Measurements from ENCODE around the gene NR1I2. TPM values are rescaled to one million over a fixed set of nuclear protein-coding genes. Genes with fewer than 3 reads are reported as not detected.

The NR1I2 gene
- total RNA-seq, 1 experiment from 2014 or later: not detected

- Mint-ChIP-seq H3K4me1 (ENCODE audit: low read depth, unreplicated experiment) (peaks cover 6% of the 10 kb centered on the region), H3K27ac (ENCODE audit: unreplicated experiment) (no peak overlapping the region), H3K27me3 (ENCODE audit: insufficient read depth, unreplicated experiment) (no peaks in the 10 kb centered on the region), H3K4me3 (ENCODE audit: unreplicated experiment) (no peak overlapping the region), H3K9me3 (ENCODE audit: unreplicated experiment) (no peaks in the 10 kb centered on the region), H3K36me3 (ENCODE audit: insufficient read depth, unreplicated experiment) (no peaks in the 10 kb centered on the region)
- no peaks in the 10 kb centered on the region for H3K9me3 ChIP-seq
- TF ChIP-seq, protein P1, sequence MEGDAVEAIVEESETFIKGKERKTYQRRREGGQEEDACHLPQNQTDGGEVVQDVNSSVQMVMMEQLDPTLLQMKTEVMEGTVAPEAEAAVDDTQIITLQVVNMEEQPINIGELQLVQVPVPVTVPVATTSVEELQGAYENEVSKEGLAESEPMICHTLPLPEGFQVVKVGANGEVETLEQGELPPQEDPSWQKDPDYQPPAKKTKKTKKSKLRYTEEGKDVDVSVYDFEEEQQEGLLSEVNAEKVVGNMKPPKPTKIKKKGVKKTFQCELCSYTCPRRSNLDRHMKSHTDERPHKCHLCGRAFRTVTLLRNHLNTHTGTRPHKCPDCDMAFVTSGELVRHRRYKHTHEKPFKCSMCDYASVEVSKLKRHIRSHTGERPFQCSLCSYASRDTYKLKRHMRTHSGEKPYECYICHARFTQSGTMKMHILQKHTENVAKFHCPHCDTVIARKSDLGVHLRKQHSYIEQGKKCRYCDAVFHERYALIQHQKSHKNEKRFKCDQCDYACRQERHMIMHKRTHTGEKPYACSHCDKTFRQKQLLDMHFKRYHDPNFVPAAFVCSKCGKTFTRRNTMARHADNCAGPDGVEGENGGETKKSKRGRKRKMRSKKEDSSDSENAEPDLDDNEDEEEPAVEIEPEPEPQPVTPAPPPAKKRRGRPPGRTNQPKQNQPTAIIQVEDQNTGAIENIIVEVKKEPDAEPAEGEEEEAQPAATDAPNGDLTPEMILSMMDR (IDR thresholded peaks at IDR 0.05; ENCODE audit: insufficient read depth in 1 of 2, low read depth in 1 of 2, low read length in 1 of 2, severe bottlenecking in 1 of 2, unreplicated experiment in 1 of 2): no peak
- H3K4me3 ChIP-seq (ENCODE audit: low read depth, low read length): no peak overlapping the region
- H3K4me1 ChIP-seq: peaks cover 7% of the 10 kb centered on the region; the same call in 1 of the 2 replicates
- no peaks in the 10 kb centered on the region for H3K36me3 ChIP-seq (ENCODE audit: control insufficient read depth, insufficient read depth, low read length)
- CTCF ChIA-PET: no interaction called here
- no peaks in the 10 kb centered on the region for H3K27me3 ChIP-seq (replicated peaks; ENCODE audit: control insufficient read depth, insufficient read depth, low read length)
- no peak for DNase-seq
- intact Hi-C loops (cut with micrococcal nuclease; ENCODE audit: unreplicated experiment): no loop called here
- no TSS peak for BruUV-seq (replicated peaks)
- POLR2A ChIA-PET: no interaction called here
Measured at GRCh38 chr3:119783883-119784282, 2.0 kb downstream of the NR1I2 start.

GRCh38 chr3:119786409-119786808, 4.5 kb downstream of the NR1I2 start:
- H3K36me3 ChIP-seq (ENCODE audit: control insufficient read depth, insufficient read depth, low read length): no peaks in the 10 kb centered on the region
- intact Hi-C loops (cut with micrococcal nuclease; ENCODE audit: unreplicated experiment): no loop called here
- H3K27me3 ChIP-seq (replicated peaks; ENCODE audit: control insufficient read depth, insufficient read depth, low read length): no peaks in the 10 kb centered on the region
- no TSS peak for BruUV-seq (replicated peaks)
- no peak for DNase-seq
- POLR2A ChIA-PET: no interaction called here
- Mint-ChIP-seq H3K4me1 (ENCODE audit: low read depth, unreplicated experiment) (peaks cover 5% of the 10 kb centered on the region), H3K27me3 (ENCODE audit: insufficient read depth, unreplicated experiment) (no peaks in the 10 kb centered on the region), H3K9me3 (ENCODE audit: unreplicated experiment) (no peaks in the 10 kb centered on the region), H3K27ac (ENCODE audit: unreplicated experiment) (no peak overlapping the region), H3K4me3 (ENCODE audit: unreplicated experiment) (no peak overlapping the region), H3K36me3 (ENCODE audit: insufficient read depth, unreplicated experiment) (no peaks in the 10 kb centered on the region)
- TF ChIP-seq, protein P1 (IDR thresholded peaks at IDR 0.05; ENCODE audit: insufficient read depth in 1 of 2, low read depth in 1 of 2, low read length in 1 of 2, severe bottlenecking in 1 of 2, unreplicated experiment in 1 of 2): no peak
- no peaks in the 10 kb centered on the region for H3K9me3 ChIP-seq
- H3K4me1 ChIP-seq: peaks cover 5% of the 10 kb centered on the region; the same call in 1 of the 2 replicates
- CTCF ChIA-PET: no interaction called here
- no peak overlapping the region for H3K4me3 ChIP-seq (ENCODE audit: low read depth, low read length)

DNA sequence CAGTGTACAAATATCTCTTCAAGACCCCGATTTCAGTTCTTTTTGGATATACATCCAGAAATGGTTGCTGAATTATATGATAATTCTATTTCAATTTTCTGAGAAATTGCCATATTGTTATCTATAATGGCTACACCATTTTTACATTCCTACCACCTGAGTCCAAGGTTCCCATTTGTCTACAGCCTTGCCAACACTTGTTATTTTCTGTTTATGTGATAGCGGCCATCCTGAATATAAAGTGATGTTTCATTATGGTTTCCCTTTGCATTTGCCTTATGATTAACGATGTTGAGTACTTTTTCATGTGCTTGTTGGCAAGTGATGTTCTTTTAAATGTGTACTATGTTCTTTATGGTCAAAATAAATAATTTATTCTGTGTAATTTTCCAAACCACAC, 8.5 kb downstream of the NR1I2 start:
- Mint-ChIP-seq H3K36me3 (ENCODE audit: insufficient read depth, unreplicated experiment) (no peaks in the 10 kb centered on the region), H3K27me3 (ENCODE audit: insufficient read depth, unreplicated experiment) (no peaks in the 10 kb centered on the region), H3K4me1 (ENCODE audit: low read depth, unreplicated experiment) (peaks cover 7% of the 10 kb centered on the region), H3K4me3 (ENCODE audit: unreplicated experiment) (no peak overlapping the region), H3K9me3 (ENCODE audit: unreplicated experiment) (no peaks in the 10 kb centered on the region), H3K27ac (ENCODE audit: unreplicated experiment) (no peak overlapping the region)
- Histone ChIP-seq H3K4me1 (peaks cover 9% of the 10 kb centered on the region), H3K36me3 (ENCODE audit: control insufficient read depth, insufficient read depth, low read length) (no peaks in the 10 kb centered on the region), H3K4me3 (ENCODE audit: low read depth, low read length) (no peak overlapping the region), H3K27me3 (replicated peaks; ENCODE audit: control insufficient read depth, insufficient read depth, low read length) (no peaks in the 10 kb centered on the region), H3K9me3 (no peaks in the 10 kb centered on the region)
- TF ChIP-seq, protein P1 (IDR thresholded peaks at IDR 0.05; ENCODE audit: insufficient read depth in 1 of 2, low read depth in 1 of 2, low read length in 1 of 2, severe bottlenecking in 1 of 2, unreplicated experiment in 1 of 2): no peak
- ChIA-PET CTCF (no interaction called here), POLR2A (no interaction called here)
- DNase-seq: no peak
- intact Hi-C loops (cut with micrococcal nuclease; ENCODE audit: unreplicated experiment): no loop called here
- BruUV-seq (replicated peaks): no TSS peak

Data from Caco-2 (cell line).